K562 (cell line): Measurements from ENCODE around the gene LIMK1. TPM values are rescaled to one million over a fixed set of nuclear protein-coding genes. Genes with fewer than 3 reads are reported as not detected.

Experiments used
- ESRRA ChIP-seq: fragments of 450-650 bp; IDR thresholded peaks from 2 replicates; pipeline ENCODE4 v1.6.1; 2014; ENCODE audit warnings: low read depth, mild to moderate bottlenecking, moderate library complexity, borderline replicate concordance
- NCOA6 ChIP-seq: fragments of 450-650 bp; IDR thresholded peaks from 2 replicates; pipeline ENCODE4 v1.6.1; 2017; ENCODE audit warnings: mild to moderate bottlenecking
- NR2C1 ChIP-seq, 2 experiments: fragments of 450-650 bp; IDR thresholded peaks; 2 replicates each; pipeline ENCODE4 v1.6.1; 2017; ENCODE audit warnings: mild to moderate bottlenecking in 2 of 2, antibody characterized with exemption in 1 of 2, inconsistent platforms in 1 of 2, missing compliant biosample characterization in 1 of 2, missing genetic modification characterization in 1 of 2
- TARDBP ChIP-seq: fragments of 450-650 bp; IDR thresholded peaks from 2 replicates; pipeline ENCODE4 v1.6.1; 2016
- TEAD2 ChIP-seq: fragments of 450-650 bp; IDR thresholded peaks from 2 replicates; pipeline ENCODE4 v1.6.1; 2016; ENCODE audit warnings: missing genetic modification characterization, control low read depth, missing compliant biosample characterization
- TFE3 ChIP-seq: fragments of 450-650 bp; formaldehyde crosslinking; IDR thresholded peaks from 2 replicates; pipeline ENCODE4 v1.4.0; 2020; ENCODE audit warnings: mild to moderate bottlenecking, mixed read lengths
- ZBTB12 ChIP-seq: fragments of 250-450 bp; sonication (Bioruptor Pico); IDR thresholded peaks from 2 replicates; pipeline ENCODE4 v1.4.0; 2020
- ZNF274 ChIP-seq: IDR thresholded peaks from 2 replicates; pipeline ENCODE4 v1.6.1; 2011; ENCODE audit warnings: low read depth, mild to moderate bottlenecking, low read length, moderate library complexity, borderline replicate concordance
- ZNF324 ChIP-seq: fragments of 250-450 bp; sonication (Bioruptor Pico); IDR thresholded peaks from 2 replicates; pipeline ENCODE4 v1.4.0; 2020; ENCODE audit warnings: mild to moderate bottlenecking
- polyA plus RNA-seq, 8 experiments: library from polyadenylated mRNA; depleted of rRNA in 4 of 8; stranded (reverse) in 5 of 8; unstranded in 3 of 8; fragments of >200 nt; fragmentation: Nextera tagmentation in 2 of 8; fragmentation: Illumina TruSeq in 1 of 8; extraction: Ambion mirVana in 2 of 8; extraction: Trizol in 1 of 8; gene quantifications; 2 replicates each; pipeline versions ENCODE4 v1.2.1 to v1.2.3, GENCODE V29; 2011 to 2014; ENCODE audit warnings: inconsistent platforms in 1 of 8, missing spikeins in 1 of 8
- total RNA-seq, 7 experiments: library from RNA; depleted of rRNA in 6 of 7; stranded (reverse); fragments of >200 nt in 6 of 7; fragmentation: Illumina TruSeq in 2 of 7; extraction: Trizol in 2 of 7; gene quantifications; 2 replicates each; pipeline versions ENCODE4 v1.2.1 to v1.2.3, GENCODE V29; 2011 to 2021; ENCODE audit warnings: low replicate concordance in 1 of 7

Gene LIMK1
- total and polyA plus RNA-seq, 9 of the 15 experiments (the other 6 are each of a cell fraction or from before 2014, with no cell fraction given), result 0.14 to 30.0 (median 15.9) TPM

GRCh38 chr7:74066626-74067025, 17.0 kb upstream of the LIMK1 start (continued):
- no peak for TF ChIP-seq ZNF274
- TF ChIP-seq NR2C1 (IDR thresholded peaks at IDR 0.05), result no peak
- no peak for TF ChIP-seq NR2C1 (tag; IDR thresholded peaks at IDR 0.05)
- no peak for TF ChIP-seq TEAD2 (tag)
- no peak for TF ChIP-seq ZNF324 (CRISPR knock-in tag)
- TF ChIP-seq TARDBP, result no peak
- no peak for TF ChIP-seq ESRRA
- no peak for TF ChIP-seq TFE3 (CRISPR knock-in tag)
- no peak for TF ChIP-seq ZBTB12
- TF ChIP-seq NCOA6, result no peak
